Measurements from ENCODE around the gene VGLL4.

- TF ChIP-seq ARNTL (CRISPR knock-in tag; IDR thresholded peaks at IDR 0.05; ENCODE audit: borderline replicate concordance, low read depth) = no peak
- no peak for TF ChIP-seq POU6F1 (CRISPR knock-in tag; IDR thresholded peaks at IDR 0.05; ENCODE audit: borderline replicate concordance, low read depth)
- TF ChIP-seq PATZ1 (CRISPR knock-in tag; IDR thresholded peaks at IDR 0.05; ENCODE audit: borderline replicate concordance) = no peak
- no peak for TF ChIP-seq CREB5 (CRISPR knock-in tag; IDR thresholded peaks at IDR 0.05; ENCODE audit: low read depth)
- no peak for TF ChIP-seq PPARA (CRISPR knock-in tag; IDR thresholded peaks at IDR 0.05; ENCODE audit: borderline replicate concordance)
- no peak for TF ChIP-seq RARB (CRISPR knock-in tag; IDR thresholded peaks at IDR 0.05)
- no peak for TF ChIP-seq BACH2 (CRISPR knock-in tag; IDR thresholded peaks at IDR 0.05; ENCODE audit: borderline replicate concordance)
- no peak for TF ChIP-seq ESRRG (CRISPR knock-in tag; IDR thresholded peaks at IDR 0.05)
- no peak for TF ChIP-seq ZFP3 (CRISPR knock-in tag; IDR thresholded peaks at IDR 0.05)
- TF ChIP-seq GLIS3 (CRISPR knock-in tag; IDR thresholded peaks at IDR 0.05) = no peak
- TF ChIP-seq ZNF565 (CRISPR knock-in tag; conservative IDR thresholded peaks at IDR 0.05; ENCODE audit: low read depth) = no peak
Observed at GRCh38 chr3:11627612-11628011, 16.1 kb downstream of the VGLL4 start.

All from SK-N-SH treated with all-trans-retinoic acid at 6 μM for 48 hours (cell line).